NCI-H69 (cell line): ENCODE measurements around the gene ZNF777.
"Not testable (repeated sequence)": the region's sequence is repeated elsewhere in the genome, so short reads cannot be mapped to it uniquely, and the experiment has no call there.

ENCODE experiments used
- DNase-seq: peaks from one replicate; lab custom pipeline; 2025; lab: John Stamatoyannopoulos, UW

Gene ZNF777

GRCh38 chr7:149450821-149451220 is 10.0 kb downstream of the ZNF777 start:
- DNase-seq, result no peak

GRCh38 chr7:149449897-149450296 is 11.0 kb downstream of the ZNF777 start:
- DNase-seq, result no peak

GRCh38 chr7:149448961-149449360 is 11.9 kb downstream of the ZNF777 start:
- no peak for DNase-seq

DNA sequence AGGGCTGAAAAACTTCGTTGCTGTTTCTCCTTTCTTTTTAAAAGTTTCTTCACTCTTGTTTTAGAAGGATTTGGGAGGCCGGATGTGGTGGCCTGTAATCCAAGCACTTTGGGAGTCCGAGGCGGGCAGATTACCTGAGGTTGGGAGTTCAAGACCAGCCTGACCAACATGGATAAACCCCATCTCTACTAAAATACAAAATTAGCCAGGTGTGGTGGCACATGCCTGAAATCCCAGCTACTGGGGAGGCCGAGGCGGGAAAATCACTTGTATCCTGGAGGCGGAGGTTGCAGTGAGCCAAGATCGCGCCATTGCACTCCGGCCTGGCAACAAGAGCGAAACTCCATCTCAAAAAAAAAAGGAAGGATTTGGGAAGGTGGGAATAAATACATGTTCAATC is 14.8 kb downstream of the ZNF777 start:
- DNase-seq, result not testable (repeated sequence)

- no peak for DNase-seq
Measured at GRCh38 chr7:149444287-149444686, 16.6 kb downstream of the ZNF777 start.

DNA sequence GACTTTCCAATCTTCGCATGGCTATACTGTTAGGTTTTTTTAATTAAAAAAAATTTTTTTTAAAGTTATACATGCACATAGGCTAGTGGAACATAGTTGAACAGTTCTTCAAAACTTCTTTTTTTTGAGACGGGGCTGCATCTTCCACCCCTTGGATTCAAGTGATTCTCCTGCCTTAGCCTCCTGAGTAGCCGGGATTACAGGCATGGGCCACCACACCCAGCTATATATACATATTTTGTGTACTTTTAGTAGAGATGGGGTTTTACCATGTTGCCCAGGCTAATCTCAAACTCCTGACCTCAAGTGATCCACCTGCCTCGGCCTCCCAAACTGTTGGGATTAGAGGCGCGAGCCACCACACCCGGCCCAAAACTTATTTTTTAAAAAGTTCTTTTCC is 17.3 kb downstream of the ZNF777 start:
- DNase-seq, result no peak

DNA sequence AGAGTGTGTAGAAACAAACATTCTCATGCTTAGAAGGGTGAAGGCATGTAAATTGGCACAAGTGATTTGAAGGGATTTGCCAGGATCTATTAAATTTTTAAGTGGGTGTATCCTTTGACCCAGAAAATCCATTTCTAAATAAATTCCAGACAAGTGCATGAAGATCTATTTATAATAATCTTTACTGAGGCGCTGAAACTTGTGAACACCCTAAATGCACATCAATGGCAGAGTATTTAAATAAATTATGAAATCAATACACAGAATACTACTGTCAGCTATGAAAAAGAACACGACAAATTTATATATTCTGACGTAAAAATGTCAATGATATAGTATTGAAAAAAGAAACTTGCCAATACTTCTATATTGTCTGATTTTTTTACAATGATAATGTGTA is 17.9 kb downstream of the ZNF777 start:
- no peak for DNase-seq

DNA sequence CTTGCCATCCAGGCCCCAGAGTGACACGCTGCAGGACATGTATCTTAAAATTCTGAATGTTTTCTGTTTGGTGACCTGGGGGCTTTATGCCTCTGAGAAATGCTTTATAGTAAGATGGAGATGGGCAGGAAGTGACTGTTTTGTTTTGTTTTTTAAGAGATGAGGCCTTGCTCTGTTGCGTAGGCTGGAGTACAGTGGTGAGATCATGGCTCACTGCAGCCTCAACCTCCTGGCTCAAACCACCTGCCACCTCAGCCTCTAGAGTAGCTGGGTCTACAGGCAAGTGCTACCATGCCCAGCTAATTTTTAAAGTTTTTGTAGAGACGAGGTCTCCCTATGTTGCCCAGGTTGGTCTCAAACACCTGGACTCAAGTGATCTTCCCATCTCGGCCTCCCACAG is 20.6 kb downstream of the ZNF777 start:
- DNase-seq, result no peak

GRCh38 chr7:149436358-149436757 is 24.5 kb downstream of the ZNF777 start:
- DNase-seq, result no peak

- no peak for DNase-seq
Measured at GRCh38 chr7:149433124-149433523, 27.7 kb downstream of the ZNF777 start.

DNA sequence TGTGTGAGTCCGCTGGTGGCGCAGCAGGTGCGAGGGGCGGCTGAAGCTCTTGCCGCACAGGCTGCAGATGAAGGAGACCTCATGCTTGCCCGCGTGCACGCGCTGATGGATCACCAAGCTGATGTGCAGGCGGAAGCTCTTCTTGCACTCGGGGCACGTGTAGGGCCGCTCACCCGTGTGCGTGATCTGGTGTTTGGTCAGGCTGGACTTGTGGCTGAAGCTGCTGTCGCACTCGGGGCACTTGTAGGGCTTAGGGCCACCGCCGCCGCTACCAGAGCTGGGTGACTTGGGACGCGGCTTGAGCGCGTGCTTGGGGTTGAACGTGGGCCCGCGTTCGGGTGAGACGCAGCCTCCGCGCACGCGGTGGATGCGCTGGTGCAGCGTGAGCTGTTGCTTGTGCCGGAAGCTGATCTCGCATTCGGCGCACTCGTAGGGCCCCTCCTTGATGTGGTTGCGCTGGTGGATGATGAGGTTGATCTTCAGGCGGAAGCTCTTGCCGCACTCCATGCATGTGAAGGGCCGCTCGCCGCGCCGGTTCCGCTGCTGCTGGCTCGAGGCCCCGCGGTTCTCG is 28.7 kb downstream of the ZNF777 start:
- DNase-seq, result no peak

- DNase-seq, result no peak
Measured at GRCh38 chr7:149431486-149432120, 29.3 kb downstream of the ZNF777 start.

- DNase-seq, result no peak
Measured at GRCh38 chr7:149430192-149430591, 30.7 kb downstream of the ZNF777 start.

DNA sequence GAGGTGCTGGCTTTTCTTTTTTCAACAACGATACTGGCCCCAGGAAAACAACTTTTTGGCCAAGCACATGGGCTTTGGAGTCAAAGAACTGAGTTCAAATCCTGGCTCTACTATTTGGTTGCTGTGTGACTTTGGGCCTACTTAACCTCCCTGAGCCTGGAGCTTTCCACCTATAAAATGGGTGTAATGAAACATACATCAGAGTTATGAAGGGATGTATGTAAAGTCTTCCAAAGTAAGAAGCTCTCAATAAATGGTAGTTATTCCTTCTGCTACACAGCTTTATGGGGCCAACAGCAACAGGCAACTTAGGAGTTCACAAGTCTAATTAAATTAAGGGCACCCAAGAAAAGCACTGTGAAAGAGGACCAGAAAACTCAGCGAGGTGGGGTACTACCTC is 33.0 kb downstream of the ZNF777 start:
- DNase-seq, result no peak

DNA sequence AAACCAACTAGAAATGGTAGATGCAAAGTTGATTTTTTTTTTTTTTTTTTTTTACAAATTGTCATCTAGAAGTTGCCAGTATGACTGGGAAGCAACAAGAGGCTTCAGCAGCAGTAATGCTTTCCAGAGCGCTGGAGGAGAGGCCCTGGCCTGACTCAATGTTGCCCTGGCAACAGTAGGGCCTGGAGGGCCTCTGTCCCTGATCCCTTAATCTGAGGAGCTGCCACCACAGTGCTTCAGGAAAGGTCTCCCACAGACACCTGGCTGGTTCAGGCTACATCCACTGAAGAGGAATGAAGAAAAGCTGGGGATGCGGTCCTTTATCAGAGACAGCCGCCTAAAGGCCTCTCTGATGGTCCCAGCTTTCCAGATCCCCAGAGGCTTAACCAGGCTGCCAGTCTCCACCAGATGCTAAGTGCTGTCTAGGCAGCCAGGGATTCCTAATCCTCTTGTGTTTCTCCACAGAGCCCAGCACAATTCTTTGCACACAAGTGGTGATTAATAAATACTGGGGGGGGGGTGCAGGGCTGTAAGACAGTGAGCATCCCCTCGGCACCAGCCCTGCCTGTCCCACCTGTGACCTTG is 33.7 kb downstream of the ZNF777 start:
- DNase-seq, result peak; percentile 7

GRCh38 chr7:149423449-149424110 is 37.3 kb downstream of the ZNF777 start:
- no peak for DNase-seq

DNA sequence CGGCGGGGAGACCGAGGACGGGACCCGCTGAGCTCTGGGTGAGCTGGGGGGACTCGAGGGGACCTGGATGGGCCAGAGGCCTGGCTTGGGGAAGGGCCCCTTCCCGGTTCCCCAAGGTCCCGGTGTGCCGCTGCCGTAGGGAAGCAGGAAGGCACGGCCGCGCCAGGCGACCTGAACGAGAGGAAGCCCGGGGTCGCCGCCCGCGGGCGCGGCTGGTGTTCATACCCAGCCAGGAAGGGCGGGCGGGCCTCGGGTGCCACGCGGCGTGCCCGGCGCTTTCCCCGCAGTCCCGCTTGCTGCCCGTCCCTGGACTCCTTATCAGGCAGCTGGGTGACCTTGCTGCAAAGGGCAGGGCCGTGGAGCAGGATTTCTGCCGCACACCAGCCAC is 38.0 kb downstream of the ZNF777 start:
- DNase-seq, result peak; percentile 62

GRCh38 chr7:149422162-149422913 is 38.5 kb downstream of the ZNF777 start:
- peak; percentile 95 for DNase-seq

DNA sequence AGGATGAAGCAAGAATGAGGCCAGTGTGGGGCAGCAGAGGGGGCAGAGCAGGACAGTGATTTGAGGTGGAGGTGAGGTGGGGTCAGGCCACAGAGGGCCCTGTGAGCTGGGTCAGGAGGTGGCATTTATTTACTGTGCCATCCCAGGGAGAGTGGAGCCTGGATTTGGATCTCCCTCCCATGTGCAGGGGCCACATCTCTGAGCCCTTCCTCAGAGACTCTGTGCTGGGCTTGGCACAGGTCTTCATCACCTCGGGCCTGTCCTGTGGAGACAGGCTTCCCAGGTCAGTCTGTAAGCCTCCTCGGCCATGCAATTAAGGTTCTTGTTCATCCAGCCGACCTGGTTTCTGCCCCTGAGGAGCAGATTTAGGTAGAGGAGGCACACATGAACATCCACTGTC is 40.9 kb downstream of the ZNF777 start:
- DNase-seq, result no peak

DNA sequence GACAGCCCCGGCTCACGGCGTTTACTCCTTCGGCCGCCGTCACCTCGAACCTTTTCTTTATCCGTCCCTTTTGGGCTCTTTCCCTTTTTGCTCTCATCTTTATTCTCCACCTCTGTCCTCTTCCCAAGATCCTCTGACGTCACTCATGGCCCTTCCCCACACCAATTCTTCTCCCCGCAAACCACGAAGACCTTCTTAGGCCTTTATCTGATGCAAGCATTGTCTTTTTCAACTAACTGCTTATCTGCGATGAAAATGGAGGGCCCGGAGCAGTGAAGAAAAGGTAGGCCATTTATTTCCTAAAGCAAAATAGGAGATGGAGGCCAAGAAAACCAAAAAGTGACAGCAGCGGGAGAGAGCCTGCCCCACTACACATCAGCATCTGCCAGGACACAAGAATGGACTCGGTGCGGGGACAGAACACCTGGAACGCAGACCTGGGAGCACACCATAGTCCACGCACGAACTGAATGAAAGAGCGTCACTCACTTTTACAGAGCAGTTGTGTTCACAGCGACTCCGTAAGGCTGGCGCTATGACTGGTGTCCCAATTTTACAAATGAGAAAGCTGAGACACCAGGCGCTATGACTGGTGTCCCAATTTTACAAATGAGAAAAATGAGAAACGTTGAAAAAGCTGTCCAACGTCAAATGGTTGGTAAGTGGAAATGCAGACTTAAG is 45.3 kb downstream of the ZNF777 start:
- DNase-seq, result no peak

- peak; percentile 7 for DNase-seq
Measured at GRCh38 chr7:149414745-149415390, 46.0 kb downstream of the ZNF777 start.
